ENCODE data around the gene CDNF.

- TF ChIP-seq POLR2AphosphoS5 (IDR thresholded peaks at IDR 0.05) (no peak), POLR2A (IDR thresholded peaks at IDR 0.05) (no peak)
- TF ChIP-seq, protein P1, sequence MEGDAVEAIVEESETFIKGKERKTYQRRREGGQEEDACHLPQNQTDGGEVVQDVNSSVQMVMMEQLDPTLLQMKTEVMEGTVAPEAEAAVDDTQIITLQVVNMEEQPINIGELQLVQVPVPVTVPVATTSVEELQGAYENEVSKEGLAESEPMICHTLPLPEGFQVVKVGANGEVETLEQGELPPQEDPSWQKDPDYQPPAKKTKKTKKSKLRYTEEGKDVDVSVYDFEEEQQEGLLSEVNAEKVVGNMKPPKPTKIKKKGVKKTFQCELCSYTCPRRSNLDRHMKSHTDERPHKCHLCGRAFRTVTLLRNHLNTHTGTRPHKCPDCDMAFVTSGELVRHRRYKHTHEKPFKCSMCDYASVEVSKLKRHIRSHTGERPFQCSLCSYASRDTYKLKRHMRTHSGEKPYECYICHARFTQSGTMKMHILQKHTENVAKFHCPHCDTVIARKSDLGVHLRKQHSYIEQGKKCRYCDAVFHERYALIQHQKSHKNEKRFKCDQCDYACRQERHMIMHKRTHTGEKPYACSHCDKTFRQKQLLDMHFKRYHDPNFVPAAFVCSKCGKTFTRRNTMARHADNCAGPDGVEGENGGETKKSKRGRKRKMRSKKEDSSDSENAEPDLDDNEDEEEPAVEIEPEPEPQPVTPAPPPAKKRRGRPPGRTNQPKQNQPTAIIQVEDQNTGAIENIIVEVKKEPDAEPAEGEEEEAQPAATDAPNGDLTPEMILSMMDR (IDR thresholded peaks at IDR 0.05), result no peak
Observed at GRCh38 chr10:14810969-14811953, 26.6 kb downstream of the CDNF start.
